ENCODE measurements around the gene TEX14.

DNA sequence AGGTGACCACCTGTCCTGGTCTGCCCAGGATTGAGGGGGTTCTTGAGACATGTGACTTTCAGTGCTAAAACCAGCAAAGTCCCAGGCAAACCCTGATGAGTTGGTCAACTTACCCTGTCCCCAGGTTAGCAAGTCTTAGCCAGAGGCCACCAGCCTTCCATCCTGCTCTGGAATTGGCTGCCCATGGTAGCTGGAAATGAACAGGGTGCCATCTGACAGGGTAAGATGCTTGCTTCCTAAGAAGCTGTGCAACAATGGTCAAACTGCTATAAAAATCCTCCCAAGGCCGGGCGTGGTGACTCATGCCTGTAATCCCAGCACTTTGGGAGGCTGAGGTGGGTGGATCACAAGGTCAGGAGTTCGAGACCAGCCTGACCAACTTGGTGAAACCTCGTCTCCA is 154.6 kb downstream of the TEX14 start:
- TF ChIP-seq CTCF (IDR thresholded peaks at IDR 0.05), result no peak
- no peak for TF ChIP-seq POLR2AphosphoS5 (IDR thresholded peaks at IDR 0.05)

Data from breast epithelium (tissue), 3 donors.